Eye (tissue), 1 donor: ENCODE data around the gene ACSM4.
"Not testable (repeated sequence)": the region's sequence is repeated elsewhere in the genome, so short reads cannot be mapped to it uniquely, and the experiment has no call there.

ENCODE experiments used
- DNase-seq: peaks from one replicate; pipeline ENCODE4 v3.0.0-alpha.2; 2015

The ACSM4 gene

DNA sequence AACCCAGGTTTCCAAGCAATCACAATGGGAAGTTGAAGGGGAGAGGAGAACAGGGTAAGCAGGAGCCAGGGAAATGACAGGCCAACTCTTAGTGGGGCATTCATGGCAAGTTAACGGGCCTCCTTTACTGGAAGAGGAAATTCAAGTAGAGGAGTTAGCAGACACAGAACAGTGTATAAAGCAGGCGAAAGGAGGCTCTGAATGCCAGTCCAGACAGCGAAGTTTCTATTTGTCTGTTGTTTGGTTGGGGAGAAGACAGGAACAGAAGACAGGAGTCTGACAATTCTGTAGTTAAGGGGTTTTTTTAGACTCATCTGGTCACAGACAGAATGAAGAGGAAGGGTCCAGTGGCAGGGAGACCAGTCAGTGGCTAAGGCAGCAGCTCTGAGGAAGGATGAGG is at the start of gene ACSM4:
Gene ACSM4, plus strand, starts transcription at position 301 of the 400 bp plus-strand sequence. CDS start 260 bp downstream, outside the sequence.
- DNase-seq = no peak

DNA sequence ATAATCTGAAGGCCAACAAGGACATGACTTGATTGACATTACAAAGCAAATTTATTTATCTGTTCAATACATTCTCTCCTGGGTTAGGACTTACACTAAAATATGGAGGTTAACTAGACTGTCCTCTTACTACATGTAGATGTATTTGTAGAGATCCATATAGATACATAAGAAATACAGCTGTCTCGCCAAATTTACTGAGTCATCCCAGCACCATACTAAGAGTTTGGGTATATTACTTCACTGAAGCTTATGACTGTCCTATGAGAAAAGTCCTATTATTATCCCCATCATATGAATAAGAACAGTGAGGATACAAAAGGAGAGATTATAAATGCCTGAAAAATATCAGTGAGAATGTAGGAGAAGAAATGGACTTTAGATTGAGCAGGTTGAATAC is 44.8 kb upstream of the ACSM4 start:
- no peak for DNase-seq

- DNase-seq = peak; percentile 6
Observed at GRCh38 chr12:7264538-7264937, 39.3 kb upstream of the ACSM4 start.

- no peak for DNase-seq
Observed at GRCh38 chr12:7265251-7265650, 38.6 kb upstream of the ACSM4 start.

GRCh38 chr12:7269273-7269672 is 34.6 kb upstream of the ACSM4 start:
- DNase-seq = no peak

- DNase-seq = no peak
Observed at GRCh38 chr12:7271893-7272514, 31.9 kb upstream of the ACSM4 start.

DNA sequence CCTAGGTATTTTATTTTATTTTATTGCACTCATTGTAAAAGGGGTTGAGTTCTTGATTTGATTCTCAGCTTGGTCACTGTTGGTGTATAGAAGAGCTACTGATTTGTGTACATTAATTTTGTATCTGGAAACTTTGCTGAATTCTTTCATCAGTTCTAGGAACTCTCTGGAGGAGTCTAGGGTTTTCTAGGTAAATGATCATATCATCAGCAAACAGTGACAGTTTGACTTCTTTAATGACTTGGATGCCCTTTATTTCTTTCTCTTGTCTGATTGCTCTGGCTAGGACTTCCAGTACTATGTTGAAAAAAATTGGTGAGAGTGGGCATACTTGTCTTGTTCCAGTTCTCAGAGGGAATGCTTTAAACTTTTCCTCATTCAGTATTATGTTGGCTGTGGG is 28.4 kb upstream of the ACSM4 start:
- not testable (repeated sequence) for DNase-seq

GRCh38 chr12:7282844-7283243 is 21.0 kb upstream of the ACSM4 start:
- DNase-seq = no peak

DNA sequence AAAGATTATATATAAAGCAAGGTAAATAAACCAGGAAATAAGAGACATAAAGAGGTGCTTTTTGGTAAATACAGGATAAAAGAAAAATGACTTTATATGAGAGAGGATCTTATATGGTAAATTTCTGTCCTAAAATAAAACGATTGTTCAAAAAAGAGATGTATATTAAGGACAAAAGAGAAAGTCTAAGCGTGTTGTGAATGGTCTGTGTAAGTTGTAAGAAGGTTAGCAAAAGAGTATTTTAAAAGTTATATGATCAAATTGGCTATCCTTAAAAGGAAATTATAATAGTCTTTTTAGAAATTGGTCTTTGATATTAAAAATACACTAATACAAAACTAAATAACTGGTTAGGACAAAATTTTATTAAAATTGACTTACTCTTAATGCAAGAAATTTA is 14.1 kb upstream of the ACSM4 start:
- peak; percentile 2 for DNase-seq

DNA sequence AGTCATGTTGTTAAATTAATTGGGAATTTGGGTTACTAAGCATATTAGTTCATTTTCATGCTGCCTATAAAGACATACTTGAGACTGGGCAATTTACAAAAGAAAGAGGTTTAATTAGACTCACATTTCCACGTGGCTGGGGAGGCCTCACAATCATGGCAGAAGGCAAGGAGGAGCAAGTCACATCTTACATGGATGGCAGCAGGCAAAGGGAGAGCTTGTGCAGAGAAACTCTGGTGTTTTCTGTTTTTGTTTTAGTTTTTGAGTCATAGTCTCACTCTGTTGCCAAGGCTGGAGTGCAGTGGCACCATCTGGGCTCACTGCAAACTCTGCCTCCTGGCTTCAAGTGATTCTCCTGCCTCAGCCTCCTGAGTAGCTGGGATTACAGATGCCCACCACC is 13.3 kb upstream of the ACSM4 start:
- not testable (repeated sequence) for DNase-seq

DNA sequence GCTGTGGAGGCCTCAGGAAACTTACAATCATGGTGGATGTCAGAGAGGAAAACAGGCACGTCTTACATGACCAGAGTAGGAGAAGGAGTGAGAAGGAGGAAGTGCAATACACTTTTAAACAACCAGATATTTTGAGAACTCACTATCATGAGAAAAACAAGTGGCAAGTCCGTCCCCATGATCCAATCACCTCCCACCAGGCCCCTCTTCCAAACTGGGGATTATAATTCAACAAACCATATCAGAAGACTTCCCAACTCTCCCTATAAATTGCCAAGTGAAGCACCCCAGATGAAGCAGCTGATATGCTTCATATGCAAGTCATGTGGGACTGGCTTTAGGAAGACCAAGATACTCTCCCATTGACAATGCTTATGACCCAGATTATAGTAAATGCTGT is 11.6 kb upstream of the ACSM4 start:
- DNase-seq = no peak

DNA sequence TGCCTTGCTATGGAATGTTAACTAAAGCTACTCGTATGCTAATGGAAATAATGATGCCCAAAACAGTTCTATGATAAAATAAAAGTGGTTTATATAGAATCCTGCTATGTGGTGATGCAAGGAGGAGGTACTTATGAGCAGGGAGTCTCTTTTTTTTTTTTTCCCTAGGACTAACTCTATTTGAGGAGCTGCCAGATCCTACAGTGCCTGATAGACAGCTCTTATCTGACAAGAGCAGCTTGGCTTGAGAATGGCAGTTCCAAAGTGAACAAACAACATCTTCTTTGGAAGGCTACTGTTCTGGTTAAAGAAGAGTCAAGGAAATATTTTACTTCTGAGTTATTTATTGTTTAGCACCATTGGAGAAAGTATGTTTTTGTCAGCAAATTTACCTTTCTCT is 10.2 kb upstream of the ACSM4 start:
- DNase-seq = no peak

DNA sequence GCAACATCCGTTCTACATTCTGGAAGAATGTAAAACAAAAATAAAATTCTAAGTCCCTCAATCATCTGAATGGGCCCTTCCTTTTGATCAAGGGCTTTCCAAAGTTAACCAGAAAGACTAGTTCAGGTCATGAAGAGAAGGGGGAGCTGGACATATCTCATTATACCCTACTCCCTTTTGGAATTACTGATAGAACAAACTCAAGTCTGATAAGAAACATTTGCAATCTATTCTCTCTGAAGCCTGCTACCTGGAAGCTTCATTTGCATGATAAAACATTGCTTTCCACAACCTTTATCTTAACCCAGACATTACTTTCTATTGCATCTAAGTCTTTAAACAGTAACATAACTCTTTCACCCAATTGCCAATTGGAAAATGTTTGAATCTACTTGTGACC is 8.3 kb upstream of the ACSM4 start:
- DNase-seq = no peak

DNA sequence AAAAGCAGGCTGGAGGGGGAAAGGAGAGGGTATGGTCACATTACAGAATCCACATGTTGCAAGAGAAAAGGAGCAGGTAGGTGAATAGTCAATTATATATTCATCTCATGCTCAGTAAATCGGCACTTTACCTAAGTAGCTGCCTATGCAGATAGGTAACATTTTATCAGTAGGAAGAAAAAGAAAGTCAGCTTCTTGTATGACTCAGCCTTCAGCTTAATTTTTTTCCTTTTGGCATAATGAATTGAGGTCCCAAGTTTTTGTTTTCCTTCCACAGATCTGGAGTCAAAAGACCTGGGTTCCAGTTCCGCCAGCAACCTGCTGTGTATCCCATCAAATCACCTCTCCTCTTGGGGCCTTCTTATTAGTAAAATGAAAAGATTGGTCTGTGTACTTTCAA is 6.0 kb upstream of the ACSM4 start:
- DNase-seq = no peak

DNA sequence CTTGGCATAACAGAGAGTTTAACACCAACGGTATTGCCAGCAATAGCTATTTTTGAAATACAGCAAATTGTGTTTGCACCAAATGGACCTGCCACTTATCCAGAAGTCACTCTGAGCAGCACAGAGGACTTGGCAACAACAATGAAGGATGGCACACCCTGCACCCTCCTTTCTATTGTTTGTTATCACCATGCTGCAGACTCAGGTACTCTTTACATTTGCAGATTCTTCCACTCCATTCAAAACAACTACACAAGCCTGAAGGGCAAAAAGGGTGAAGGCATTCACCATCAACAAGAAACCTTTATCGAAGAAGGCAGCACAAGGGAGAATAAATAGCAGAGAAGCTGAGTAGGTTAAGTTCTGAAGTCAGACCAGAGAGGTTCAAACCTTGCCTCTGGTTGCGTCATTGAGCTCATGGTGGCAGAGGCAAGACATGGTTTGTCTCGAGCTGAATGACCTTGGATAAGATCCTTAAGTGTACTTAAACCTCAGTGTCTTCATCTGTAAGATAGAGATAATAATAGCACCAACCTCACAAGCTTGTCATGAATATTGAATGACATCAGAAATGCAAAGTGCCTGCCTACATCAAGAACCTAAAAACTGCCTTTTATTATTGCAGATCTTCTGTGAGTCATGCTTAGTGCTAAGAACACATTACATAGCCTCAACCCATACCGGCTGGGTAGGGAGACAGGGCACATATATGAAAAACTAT is 1.4 kb upstream of the ACSM4 start:
- no peak for DNase-seq

DNA sequence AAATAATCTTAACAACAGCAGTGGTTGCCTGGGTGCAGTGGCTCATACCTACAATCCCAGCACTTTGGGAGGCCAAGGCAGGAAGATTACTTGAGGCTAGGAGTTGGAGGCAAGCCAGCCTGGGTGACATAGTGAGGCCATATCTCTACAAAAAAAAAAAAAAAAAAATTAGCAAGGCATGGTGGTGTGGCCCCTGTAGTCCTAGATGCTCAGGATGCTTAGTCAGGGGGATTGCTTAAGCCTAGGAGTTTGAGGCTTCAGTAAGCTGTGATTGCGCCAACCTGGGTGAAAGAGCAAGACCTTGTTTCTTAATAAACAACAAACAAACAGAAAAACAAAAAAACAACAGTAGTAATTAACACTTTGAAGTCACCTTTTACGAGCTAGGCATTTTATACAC is 642 bp upstream of the ACSM4 start:
- DNase-seq = no peak

DNA sequence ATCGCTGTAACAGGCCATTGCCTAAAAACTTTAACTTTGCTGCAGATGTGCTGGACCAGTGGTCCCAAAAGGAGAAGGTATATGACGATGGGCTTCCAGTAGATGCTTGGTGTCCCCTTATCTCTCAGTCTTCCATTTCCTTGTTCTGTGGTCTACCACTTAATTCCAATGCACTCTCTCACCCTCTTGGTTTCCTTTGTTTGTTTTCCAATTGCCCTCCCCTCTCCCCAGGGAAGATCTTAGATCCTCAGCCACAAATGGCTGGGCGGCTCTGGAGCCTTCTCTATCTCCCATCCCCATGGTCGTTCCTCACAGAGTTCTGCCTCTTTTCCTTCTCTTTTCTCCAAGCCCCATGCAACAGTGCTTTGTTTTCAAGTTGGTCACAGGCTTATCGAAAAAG is 584 bp downstream of the ACSM4 start:
- DNase-seq = no peak

DNA sequence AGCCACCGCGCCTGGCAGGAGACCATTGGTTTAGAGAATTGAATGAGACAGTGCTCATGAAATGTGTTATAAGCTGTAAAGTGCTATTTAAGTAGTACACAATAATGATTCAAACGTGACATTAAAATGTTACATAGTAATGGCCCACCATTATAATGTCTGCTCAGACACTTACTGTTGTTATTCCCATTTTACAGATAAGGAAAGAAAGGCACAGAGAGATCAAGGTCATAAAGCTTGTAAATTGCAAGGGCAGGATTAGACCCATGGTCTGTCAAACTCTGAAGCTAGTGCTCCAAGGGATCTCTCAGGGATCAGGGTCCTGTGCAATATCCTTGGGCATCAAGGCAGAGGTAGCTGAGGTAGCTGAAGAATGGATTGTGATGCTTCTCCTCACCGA is 6.2 kb downstream of the ACSM4 start:
- no peak for DNase-seq

DNA sequence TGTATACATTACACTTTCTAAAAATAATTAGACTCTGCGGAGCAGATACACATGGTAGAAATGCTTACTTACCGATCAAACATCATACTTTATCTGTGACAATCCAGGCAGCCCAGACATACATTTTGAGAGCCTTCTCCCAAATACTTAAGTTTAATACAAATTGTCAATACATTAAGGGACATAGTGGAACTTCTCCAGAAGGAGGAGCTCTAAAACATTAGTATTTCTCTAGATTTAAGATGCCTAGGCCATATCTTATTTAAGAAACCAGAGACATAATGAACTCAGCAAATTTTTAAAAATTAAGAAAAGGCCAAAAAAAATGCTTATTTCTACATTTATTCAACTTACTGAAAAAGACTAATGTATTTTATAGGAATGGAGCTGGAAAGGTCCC is 16.1 kb downstream of the ACSM4 start:
- DNase-seq = no peak

DNA sequence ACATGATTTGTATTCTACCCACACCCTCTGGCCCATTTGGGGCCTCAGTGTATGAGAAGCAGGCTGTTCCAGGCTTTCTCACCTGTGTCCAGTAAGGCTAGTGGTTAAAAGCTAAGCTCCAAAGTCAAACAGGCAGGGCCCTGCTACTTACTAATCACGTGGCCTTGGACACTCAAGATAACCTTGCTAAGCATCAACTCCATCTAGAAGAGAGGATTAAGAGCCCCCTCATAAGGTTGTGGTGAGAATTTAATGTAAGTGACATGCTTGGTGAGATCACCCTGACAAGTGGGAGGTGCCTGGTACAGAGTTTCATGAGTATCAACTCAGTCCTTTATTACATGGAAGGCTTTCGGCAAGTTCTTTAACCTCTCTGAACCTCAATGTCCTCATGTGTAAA is 17.8 kb downstream of the ACSM4 start:
- DNase-seq = no peak

DNA sequence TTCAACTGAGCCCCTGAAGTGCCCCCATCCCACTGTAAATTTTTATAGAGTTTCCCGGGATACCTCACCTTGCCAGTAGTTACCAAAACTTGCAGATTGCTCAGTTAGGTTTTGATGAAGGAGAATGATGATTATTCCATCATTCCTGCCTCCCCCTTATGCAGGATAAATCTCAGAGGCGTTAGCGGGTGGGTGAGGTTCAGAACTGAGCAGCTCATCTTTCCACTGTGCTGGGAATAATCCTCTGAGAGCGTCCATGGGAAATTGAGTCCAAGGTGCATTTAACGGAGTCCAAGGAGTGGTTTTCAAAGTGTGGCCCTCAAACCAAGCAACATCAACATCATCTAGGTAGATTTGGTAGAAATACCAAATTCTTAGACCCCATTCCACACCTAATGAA is 18.7 kb downstream of the ACSM4 start:
- no peak for DNase-seq

- no peak for DNase-seq
Observed at GRCh38 chr12:7324176-7324575, 20.3 kb downstream of the ACSM4 start.

DNA sequence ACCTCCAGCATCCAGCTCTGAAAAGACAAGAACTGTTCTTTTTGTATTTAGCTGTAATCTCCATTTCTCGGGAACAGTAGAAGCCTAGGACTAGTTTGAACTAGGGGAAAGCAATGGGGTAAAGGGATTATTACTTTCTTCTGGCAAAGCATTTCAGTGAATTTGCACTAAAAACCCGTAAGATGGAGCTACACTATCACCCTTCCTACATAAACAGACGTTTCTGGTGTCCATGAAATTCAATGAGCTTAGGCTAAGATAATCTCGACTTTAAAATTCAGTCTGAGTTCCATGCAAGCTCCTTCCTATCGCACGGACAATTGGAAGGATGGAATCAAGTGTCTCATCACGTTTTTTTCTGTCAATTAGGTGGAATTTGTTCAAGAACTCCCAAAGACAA is 24.0 kb downstream of the ACSM4 start:
- no peak for DNase-seq

DNA sequence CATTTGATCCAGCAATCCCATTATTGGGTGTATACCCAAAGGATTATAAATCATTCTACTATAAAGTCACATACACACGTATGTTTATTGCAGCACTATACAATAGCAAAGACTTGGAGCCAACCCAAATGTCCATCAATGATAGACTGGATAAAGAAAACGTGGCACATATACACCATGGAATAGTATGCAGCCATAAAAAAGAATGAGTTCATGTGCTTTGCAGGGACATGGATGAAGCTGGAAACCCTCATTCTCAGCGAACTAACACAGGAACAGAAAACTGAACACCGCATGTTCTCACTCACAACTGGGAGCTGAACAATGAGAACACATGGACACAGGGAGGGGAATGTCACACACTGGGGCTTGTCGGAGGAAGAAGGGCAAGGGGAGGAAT is 33.9 kb downstream of the ACSM4 start:
- not testable (repeated sequence) for DNase-seq

- no peak for DNase-seq
Observed at GRCh38 chr12:7339675-7340074, 35.8 kb downstream of the ACSM4 start.
